ENCODE results near the gene NAA80.
"Not testable (repeated sequence)": the region's sequence is repeated elsewhere in the genome, so short reads cannot be mapped to it uniquely, and the experiment has no call there.

Gene NAA80

GRCh38 chr3:50312041-50312440 lies 12.8 kb upstream of the NAA80 start:
- DNase-seq = not testable (repeated sequence)

DNA sequence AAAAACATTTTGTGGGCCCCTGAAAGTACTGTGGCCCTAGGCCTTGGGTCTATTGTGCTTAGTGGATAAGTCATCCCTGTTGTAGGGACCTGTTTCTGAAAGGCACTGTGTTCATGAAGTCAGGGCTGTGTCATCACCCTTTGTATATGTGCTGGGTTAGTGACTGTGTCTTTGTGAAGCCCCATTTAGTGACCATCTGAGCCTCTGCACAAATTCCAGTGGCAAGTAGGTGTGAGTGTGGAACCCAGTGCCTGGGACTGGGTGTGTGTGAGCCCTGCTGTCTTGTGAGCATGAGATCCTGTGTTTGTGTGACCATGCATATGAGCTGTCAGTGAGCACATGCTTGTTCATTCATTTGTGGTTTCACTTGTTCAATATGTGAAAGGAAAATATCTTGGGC lies 5.4 kb upstream of the NAA80 start:
- no peak for DNase-seq

- no peak for DNase-seq
These were observed 4.0 kb upstream of the NAA80 start, which contains the start of gene HYAL1 for GRCh38 chr3:50303013-50303815. Gene HYAL1 (minus strand): TSS chr3:50303574. CDS start chr3:50302956, 618 bp downstream.

- no peak for DNase-seq
These were observed 3.1 kb upstream of the NAA80 start for GRCh38 chr3:50302095-50303012.

GRCh38 chr3:50300681-50301254 lies 1.6 kb upstream of the NAA80 start:
- no peak for DNase-seq

- DNase-seq = no peak
These were observed 900 bp upstream of the NAA80 start for GRCh38 chr3:50299929-50300680.

DNA sequence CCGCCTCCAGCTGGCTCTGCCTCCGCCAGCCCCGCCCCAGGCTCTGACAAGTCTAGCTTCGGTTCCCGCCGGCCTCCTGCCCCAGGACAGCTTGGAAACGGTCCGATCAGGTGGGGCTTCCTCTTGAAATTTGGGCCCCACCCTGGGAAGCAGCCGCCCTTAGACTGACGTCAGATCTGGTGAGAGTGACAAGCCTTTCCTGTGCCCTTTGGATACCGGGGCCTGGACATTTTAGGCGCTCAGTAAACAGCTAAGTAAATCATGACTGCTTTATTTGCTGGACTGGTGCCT lies 378 bp upstream of the NAA80 start:
- no peak for DNase-seq

GRCh38 chr3:50297896-50298725 lies 1.1 kb downstream of the NAA80 start:
- DNase-seq = no peak

DNA sequence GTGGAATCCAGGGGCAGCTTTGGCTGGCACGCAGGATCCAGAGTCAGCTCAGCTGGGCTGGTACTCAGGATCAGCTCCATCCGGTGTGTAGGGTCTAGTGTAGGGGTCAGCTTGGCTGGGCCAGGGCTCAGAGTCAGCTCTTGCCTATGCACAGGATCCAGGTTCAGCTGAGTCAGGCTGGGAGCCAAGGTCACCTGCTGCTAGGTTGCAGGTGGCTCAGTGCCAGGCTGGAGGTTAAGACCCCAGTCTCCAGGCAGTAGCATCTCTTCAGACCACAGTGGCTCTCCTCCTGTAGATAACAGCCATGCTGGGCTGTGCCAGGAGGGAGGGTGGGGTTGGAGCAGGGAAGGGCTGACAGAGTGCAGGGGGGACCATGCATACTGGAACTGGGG lies 1.8 kb downstream of the NAA80 start:
- no peak for DNase-seq

DNA sequence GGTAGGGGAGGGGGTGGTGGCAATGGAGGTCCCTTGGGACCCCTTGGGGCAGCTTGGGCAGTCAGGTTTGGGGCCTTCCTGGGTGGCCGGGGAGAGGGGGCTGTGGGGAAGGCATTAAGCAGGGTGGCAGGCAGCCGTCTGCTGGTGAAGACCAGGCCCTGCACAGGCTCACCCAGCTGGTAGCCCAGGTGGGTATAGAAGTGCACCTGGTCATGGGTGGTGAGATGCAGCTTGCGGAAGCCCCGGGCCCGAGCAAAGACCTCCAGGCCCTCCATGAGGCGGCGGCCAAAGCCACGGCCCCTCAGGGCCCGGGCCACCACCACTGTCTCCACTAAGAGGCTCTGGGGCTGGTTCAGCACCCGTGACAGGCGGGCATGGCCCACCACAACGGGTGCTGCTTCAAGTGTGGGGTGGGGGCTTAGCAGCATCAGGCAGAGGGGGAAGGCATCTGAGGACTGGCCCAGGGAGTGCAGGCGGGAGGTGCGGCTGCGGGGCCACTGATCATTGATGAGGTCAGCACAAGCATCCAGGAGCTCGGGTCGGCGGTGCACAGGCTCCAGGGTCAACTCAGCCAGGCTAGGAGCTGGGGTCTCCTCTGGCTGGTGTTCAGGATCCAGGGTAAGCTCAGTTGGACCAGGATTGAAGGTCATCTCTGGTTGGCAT lies 2.4 kb downstream of the NAA80 start:
- no peak for DNase-seq

DNA sequence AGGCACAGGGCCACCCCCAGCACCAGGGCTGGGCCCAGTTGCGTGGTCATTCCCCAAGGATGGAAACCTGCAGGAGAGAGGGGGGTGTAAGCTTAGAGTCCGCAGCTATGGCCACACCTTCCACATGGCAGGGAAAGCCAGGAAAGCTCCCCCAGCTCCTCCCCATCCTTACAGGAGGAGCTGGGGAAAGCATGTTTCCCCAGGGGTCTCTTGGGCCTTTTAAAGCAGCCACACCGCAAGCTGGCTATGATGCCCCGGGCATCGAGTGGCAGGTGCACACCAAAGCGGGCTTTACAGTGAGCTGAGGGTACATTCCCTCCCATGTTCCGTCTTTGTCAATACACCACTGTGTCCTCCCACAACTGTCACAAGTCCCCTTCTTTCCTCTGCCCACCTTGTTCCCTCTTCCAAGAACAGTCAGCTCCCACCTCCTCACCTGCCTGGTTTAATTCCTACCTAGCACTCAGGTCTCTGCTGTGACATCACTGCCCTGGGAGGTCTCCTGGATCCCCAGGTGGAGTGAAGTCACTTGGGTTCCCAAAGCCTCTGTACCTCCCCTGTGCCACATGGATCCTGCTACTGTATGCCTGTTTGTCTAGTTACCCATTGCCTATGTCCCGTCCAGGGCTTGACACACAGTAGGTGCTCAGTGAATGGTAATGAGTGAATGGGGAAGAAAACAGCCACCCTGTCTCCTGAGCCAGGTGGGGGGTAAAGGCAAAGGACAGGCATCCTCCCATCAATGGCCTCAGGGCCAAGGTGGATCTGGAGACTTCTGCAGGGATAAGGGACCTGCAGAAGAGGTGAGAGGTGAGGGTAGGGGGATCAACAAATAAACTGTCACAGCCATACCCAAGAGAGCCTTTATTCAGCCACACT lies 3.4 kb downstream of the NAA80 start:
- DNase-seq = no peak

DNA sequence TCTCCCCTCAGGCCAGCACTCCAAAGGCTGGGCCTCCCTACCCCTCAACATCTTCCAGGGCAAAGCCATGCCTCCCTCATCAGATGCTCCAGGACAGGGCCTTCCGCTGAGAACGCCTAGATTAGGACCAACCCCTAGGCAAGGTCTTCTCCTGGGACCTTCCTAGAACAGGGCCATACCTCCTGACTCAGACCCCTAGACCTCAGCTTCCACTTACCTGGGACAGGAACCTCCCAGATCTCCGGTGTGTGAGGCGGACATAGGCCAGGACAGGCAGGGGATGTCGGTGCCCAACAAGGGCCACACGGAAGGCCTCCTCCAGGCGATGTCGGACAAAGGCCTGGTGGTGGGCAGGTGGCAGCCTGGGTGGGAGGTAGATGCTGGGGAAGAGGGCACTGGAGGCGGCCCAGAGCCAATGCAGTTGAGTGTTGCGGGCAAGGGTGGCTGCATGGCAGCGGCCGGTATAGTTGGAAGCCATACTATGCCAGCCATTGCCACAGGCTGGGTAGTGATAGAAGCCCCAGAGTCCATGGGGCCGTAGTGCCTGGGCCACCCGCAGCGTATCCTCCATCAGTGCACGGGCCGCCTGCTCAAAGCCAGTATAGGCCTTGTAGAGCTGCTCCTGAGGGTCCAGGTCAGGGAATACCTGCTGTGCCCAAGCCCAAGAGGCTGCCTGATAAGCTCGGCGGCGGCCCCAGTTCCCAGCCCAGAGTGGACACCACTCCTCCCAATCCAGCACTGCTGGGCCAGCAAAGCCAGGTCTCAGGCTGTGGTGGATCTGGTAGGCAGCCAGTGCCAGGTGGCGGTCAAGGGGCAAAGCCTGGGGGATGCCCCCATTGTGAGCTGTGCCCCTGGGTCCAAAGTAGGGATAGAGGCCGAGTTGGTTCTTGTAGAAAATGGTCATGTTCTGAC lies 4.5 kb downstream of the NAA80 start:
- no peak for DNase-seq

DNA sequence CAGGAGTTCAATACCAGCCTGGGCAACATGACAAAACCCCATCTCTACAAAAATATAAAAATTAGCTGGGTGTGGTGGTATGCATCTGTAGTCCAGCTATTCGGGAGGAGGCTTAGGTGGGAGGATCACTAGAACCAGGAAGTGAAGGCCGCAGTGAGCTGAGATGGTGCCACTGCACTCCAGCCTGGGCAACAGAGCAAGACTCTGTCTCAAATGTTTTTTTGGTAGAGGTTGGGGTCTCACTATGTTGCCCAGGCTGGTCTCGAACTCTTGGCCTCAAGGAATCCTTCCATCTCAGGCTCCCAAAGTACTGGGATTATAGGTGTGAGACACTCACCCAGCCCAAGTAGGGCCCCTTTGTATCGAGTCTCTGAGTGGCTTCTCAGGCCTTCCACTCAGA lies 5.1 kb downstream of the NAA80 start:
- DNase-seq = no peak

DNA sequence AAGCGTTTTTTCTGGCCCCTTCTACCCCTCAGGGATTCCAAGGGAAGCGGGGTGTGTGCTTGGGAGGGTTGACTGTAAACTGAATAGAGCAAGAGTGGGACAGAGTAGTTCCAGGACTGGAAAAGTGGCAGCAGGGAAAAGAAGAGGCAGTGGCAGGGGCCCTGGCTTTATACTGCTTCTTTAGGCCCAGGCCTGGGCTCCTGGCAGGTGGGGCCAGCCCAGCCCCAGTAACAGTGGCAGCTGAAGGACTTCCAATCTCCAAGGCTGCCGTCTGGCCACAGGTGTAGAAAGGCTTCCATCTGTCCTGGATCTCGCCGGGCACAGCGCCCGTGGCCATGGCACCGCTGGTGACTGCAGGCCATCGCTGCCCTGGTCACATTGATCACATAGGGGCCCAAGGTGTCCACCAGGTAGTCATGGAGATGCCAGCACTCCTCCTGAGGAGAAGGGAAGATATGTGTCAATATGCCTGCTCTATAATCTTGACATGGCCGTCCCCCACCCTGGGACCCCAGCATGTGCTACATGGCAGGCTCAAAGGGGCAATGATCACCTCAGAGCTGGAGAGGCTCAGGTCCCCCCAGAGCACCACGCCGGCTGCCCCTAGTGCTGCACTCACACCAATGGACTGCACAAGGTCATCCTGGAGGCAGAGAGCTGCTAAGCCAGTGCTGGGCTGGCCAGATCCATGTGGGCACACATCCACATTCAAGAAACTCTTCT lies 6.0 kb downstream of the NAA80 start:
- no peak for DNase-seq

DNA sequence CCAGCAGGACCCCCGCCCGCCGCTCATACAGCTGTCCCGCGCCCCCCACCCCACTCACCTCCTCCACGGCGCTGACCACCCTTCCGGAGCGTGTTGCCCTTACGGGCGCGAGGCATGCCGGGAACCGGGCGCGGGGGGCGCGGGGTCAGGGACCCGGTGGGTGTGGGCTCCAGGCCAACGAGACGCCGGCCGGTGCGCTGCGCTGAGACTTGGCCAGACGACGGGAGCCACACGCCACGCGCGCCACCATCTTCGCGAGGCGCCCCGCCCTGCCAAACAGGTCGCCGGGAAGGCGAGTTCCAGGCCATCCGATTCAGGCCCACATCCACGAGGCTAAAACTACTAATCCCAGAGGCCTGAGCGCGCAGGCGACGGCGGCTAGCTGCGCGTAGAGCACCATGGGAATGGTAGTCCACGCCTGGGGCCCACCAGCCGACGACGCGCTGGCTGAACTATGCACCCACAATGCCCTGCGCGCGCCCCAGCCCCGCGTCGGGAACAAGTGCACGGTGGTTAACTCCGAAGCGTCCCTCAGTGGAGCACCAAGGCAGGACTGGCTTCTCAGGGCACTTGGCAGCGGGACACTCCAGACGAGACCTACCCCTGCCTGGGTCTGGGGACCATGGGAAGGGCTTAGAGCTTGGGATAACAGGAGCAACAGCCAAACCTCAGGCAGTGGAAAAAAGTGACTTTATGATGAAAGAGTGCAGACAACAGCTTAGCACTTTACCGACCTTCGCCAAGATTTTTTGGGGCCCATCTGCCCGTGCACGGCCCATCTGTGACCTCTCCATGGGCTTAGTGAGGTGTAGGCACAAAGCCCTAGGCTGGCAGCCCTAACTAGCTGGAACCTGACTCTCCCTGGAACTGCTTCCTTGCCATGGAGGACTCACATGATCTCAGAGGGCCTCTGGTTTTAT lies 6.8 kb downstream of the NAA80 start, which contains the start of gene IFRD2:
TSS of gene IFRD2 (minus strand) at position 271 of the 920 bp plus-strand sequence. CDS start at position 116, 155 bp downstream.
- DNase-seq = peak; percentile 96

GRCh38 chr3:50290161-50290641 lies 9.0 kb downstream of the NAA80 start:
- DNase-seq = no peak

GRCh38 chr3:50289130-50289529 lies 10.1 kb downstream of the NAA80 start:
- DNase-seq = no peak
